BLaER1 (cell line): Measurements from ENCODE around the gene PMPCA.

Experiments
- H3K27ac ChIP-seq: shearing (Covaris generic); formaldehyde crosslinking; 2 replicates; pipeline ENCODE4 v1.8.1; 2022
- H3K27me3 ChIP-seq: shearing (Covaris generic); formaldehyde crosslinking; 2 replicates; pipeline ENCODE4 v1.8.1; 2022
- H3K36me3 ChIP-seq: shearing (Covaris generic); formaldehyde crosslinking; 2 replicates; pipeline ENCODE4 v1.8.1; 2022
- H3K4me1 ChIP-seq: shearing (Covaris generic); formaldehyde crosslinking; 2 replicates; pipeline ENCODE4 v1.8.1; 2022
- H3K4me2 ChIP-seq: shearing (Covaris generic); formaldehyde crosslinking; 2 replicates; pipeline ENCODE4 v1.8.1; 2022
- H3K4me3 ChIP-seq: shearing (Covaris generic); formaldehyde crosslinking; 2 replicates; pipeline ENCODE4 v1.8.1; 2022
- H3K9ac ChIP-seq: shearing (Covaris generic); formaldehyde crosslinking; 2 replicates; pipeline ENCODE4 v1.8.1; 2022
- H3K9me3 ChIP-seq: shearing (Covaris generic); formaldehyde crosslinking; 2 replicates; pipeline ENCODE4 v1.8.1; 2022
- H4K20me1 ChIP-seq: shearing (Covaris generic); formaldehyde crosslinking; 2 replicates; pipeline ENCODE4 v1.8.1; 2022
- Cebpa-rat ChIP-seq: shearing (Covaris generic); IDR thresholded peaks from 2 replicates; pipeline ENCODE4 v1.8.1; 2022

PMPCA gene

DNA sequence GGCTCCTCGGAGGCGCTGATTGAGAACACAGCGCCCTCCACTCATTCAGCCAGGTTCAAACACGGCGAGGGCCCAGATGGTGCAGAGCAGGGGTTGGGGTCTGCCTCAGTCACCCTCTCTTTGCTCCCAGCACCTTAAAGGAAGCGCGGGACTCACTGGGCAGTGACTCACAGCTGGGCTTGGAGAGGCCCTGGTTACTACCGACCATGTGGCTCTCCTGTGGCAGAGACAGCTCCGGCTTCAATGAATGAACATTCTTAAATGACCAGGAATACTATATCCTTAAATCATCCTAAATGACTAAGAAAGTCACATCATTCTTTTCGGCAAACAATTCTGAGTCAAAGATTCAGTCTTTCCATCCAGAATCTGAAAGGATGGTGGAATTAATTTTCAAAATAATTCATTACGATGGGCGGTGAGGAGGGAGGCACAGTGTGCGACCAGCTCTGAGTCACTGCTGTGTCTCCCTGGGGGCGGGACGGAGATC lies 30.8 kb downstream of the PMPCA start:
- Histone ChIP-seq H3K4me1 (peaks cover 79% of the 10 kb centered on the region), H3K36me3 (peaks cover 47% of the 10 kb centered on the region), H3K4me2 (peak overlapping the region; percentile 96)

DNA sequence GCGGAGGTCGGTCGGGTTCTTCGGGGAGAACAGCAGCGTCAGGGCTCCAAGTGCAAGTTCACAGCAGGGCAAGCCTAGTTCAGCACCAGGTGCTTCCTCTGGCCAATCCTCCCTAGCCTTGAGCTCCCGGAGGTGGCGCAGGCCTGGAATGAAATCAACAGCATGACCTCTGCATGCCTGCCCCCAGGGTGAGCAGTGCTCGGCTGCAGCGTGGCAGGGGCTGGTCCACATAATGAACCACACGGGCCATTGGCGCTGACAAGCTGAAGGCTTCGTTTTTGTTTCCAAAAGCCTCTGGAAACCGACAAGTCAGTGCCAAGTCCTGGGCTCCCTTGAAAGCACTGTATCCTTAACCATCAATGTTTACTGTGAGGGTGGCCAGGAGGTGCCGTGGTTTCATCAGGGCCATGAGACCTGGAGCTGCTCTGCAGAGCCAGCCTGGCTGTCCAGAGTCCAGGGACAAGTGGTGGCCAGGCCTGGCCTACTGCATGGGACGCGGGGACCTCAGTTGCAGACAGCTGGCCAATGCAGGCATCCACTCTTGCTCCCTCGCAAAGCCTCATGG lies 31.3 kb downstream of the PMPCA start:
- H3K9me3 ChIP-seq = no peaks in the 10 kb centered on the region
- H4K20me1 ChIP-seq = peaks cover 91% of the 10 kb centered on the region
- peaks cover 79% of the 10 kb centered on the region for H3K4me1 ChIP-seq
- peak overlapping the region; percentile 76 for H3K27ac ChIP-seq
- H3K9ac ChIP-seq = peak overlapping the region; percentile 95; the same call in 1 of the 2 replicates
- H3K36me3 ChIP-seq = peaks cover 46% of the 10 kb centered on the region
- 0 out of 2 replicates have a peak overlapping the region, but pooled peaks have one; percentile 21 for H3K4me3 ChIP-seq
- peak overlapping the region; percentile 96 for H3K4me2 ChIP-seq
- H3K27me3 ChIP-seq = no peaks in the 10 kb centered on the region
- no peak for TF ChIP-seq Cebpa-rat

More for the DNA sequence above, 30.8 kb downstream of the PMPCA start:
- peak overlapping the region; percentile 95 for H3K9ac ChIP-seq
- no peaks in the 10 kb centered on the region for H3K9me3 ChIP-seq
- 0 out of 2 replicates have a peak overlapping the region, but pooled peaks have one; percentile 21 for H3K4me3 ChIP-seq
- peak overlapping the region; percentile 92 for H3K27ac ChIP-seq
- no peak for TF ChIP-seq Cebpa-rat
- H3K27me3 ChIP-seq = no peaks in the 10 kb centered on the region
- peaks cover 91% of the 10 kb centered on the region for H4K20me1 ChIP-seq

DNA sequence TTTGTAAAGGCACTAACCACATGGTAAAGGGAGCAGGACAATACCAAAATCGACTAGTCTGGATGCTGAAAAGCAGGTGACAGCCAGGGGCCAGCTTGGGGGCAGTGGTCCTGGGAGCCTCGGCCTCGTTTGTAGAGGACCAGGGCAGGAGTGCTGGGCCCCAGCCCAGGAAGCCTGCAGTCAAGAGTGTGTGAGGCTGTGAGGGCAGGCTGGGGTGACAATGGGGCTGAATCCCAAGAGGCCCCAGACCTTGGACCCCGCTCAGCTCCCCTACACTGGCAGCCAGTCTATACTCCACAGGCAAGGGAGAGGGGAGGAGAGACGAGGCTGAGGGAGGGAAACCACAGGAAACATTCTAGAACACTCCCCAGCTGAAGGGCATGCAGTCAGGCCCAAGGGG lies 31.8 kb downstream of the PMPCA start:
- Histone ChIP-seq H3K4me1 (peaks cover 79% of the 10 kb centered on the region), H3K9me3 (no peaks in the 10 kb centered on the region), H3K27me3 (no peaks in the 10 kb centered on the region), H3K27ac (peak overlapping the region; percentile 76), H3K4me2 (peak overlapping the region; percentile 96), H4K20me1 (peaks cover 91% of the 10 kb centered on the region), H3K36me3 (peaks cover 43% of the 10 kb centered on the region), H3K9ac (peak overlapping the region; percentile 56; the same call in 1 of the 2 replicates), H3K4me3 (0 out of 2 replicates have a peak overlapping the region, but pooled peaks have one; percentile 12)
- TF ChIP-seq Cebpa-rat = no peak

DNA sequence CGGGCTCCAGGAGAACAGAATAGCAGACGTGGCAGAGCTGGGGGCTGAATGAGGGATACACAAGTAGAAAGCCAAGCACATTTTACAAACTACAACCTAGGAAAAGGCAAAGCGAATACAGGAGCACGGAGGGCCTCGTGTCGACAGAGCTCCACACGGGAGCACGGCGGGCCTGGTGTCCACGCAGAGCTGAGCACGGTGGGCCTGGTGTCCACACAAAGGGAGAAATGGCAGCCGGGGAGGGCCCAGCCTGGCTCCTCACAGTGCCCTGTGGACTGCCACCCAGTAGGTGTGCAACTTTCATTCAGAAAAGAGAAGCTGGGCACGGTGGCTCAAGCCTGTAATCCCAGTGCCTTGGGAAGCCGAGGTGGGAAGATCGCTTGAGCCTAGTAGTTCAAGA lies 32.6 kb downstream of the PMPCA start:
- H3K27ac ChIP-seq = peak overlapping the region; percentile 76
- H3K27me3 ChIP-seq = no peaks in the 10 kb centered on the region
- no peak overlapping the region for H3K4me3 ChIP-seq
- H4K20me1 ChIP-seq = peaks cover 91% of the 10 kb centered on the region
- H3K4me2 ChIP-seq = peak overlapping the region; percentile 96
- H3K4me1 ChIP-seq = peaks cover 79% of the 10 kb centered on the region
- no peaks in the 10 kb centered on the region for H3K9me3 ChIP-seq
- no peak for TF ChIP-seq Cebpa-rat
- peaks cover 50% of the 10 kb centered on the region for H3K36me3 ChIP-seq
- 0 out of 2 replicates have a peak overlapping the region, but pooled peaks have one; percentile 56 for H3K9ac ChIP-seq

DNA sequence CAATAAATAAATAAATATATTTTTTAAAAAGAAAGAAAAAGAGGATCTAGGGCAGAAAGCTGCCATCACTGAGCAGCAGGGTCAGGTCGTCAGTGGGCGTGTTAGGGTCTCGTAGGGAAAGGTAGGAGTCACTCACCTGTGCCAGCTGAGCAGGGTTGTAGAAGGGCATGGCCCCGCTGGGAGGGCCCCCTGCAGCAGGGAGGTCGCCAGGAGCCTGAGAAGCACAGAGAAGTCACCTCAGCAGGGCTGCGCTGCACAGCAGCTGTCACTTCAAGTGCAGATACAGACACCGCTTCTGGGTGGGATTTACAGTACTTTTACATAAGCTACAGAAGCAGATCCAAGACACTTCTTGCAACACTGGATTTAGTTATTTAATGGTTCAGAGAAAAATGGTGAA lies 33.2 kb downstream of the PMPCA start:
- Histone ChIP-seq H3K27ac (no peak overlapping the region), H3K9me3 (no peaks in the 10 kb centered on the region), H3K9ac (no peak overlapping the region), H3K4me2 (no peak overlapping the region), H3K36me3 (peaks cover 56% of the 10 kb centered on the region), H3K27me3 (no peaks in the 10 kb centered on the region), H3K4me3 (no peak overlapping the region), H3K4me1 (peaks cover 81% of the 10 kb centered on the region), H4K20me1 (peaks cover 91% of the 10 kb centered on the region)
- no peak for TF ChIP-seq Cebpa-rat

DNA sequence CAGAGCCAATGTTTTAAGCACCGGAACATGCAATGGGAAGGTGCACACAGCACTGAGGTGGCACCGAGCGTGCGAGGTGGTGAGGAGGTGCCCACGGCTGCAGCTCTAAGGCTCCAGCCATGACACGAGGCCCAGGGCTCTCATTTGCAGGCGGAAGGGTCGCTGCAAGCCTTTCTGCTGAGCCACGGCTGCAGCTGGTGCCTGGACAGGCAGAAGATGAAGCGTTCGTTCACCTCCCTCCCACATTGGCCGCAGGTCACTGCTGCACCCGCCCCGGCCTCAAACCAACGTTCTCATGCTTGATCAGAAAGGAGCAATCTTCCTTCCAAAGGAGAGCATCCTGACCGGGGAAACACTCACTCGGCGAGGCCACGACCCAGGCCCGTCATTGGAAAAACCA lies 33.6 kb downstream of the PMPCA start:
- H3K27me3 ChIP-seq = no peaks in the 10 kb centered on the region
- no peaks in the 10 kb centered on the region for H3K9me3 ChIP-seq
- H3K4me2 ChIP-seq = no peak overlapping the region
- no peak for TF ChIP-seq Cebpa-rat
- H3K9ac ChIP-seq = no peak overlapping the region
- H3K4me1 ChIP-seq = peaks cover 85% of the 10 kb centered on the region
- H4K20me1 ChIP-seq = peaks cover 91% of the 10 kb centered on the region
- no peak overlapping the region for H3K4me3 ChIP-seq
- H3K36me3 ChIP-seq = peaks cover 60% of the 10 kb centered on the region
- H3K27ac ChIP-seq = no peak overlapping the region

DNA sequence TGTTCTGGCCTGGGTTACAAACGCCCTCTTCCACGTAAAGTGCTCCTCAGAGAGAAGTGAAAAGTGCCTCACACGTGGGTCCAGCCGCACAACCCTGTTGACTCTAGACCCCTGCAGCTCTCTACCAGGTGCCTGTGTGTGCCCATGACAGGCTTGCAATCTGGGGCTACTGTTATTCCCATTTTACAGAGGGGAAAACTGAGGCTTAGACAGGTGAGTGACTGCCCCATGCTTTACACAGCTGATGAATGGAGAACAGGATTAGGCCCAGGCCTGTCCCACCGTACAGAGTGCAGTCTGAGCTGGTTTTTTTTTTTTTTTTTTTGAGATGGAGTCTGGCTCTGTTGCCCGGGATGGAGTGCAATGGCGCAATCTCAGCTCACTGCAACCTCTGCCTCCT lies 35.3 kb downstream of the PMPCA start:
- TF ChIP-seq Cebpa-rat = no peak
- peaks cover 89% of the 10 kb centered on the region for H3K4me1 ChIP-seq
- peaks cover 77% of the 10 kb centered on the region for H3K36me3 ChIP-seq
- no peaks in the 10 kb centered on the region for H3K27me3 ChIP-seq
- H3K9me3 ChIP-seq = no peaks in the 10 kb centered on the region
- H3K9ac ChIP-seq = no peak overlapping the region
- peaks cover 98% of the 10 kb centered on the region for H4K20me1 ChIP-seq
- H3K27ac ChIP-seq = no peak overlapping the region
- peak overlapping the region; percentile 83; the same call in 1 of the 2 replicates for H3K4me2 ChIP-seq
- no peak overlapping the region for H3K4me3 ChIP-seq

DNA sequence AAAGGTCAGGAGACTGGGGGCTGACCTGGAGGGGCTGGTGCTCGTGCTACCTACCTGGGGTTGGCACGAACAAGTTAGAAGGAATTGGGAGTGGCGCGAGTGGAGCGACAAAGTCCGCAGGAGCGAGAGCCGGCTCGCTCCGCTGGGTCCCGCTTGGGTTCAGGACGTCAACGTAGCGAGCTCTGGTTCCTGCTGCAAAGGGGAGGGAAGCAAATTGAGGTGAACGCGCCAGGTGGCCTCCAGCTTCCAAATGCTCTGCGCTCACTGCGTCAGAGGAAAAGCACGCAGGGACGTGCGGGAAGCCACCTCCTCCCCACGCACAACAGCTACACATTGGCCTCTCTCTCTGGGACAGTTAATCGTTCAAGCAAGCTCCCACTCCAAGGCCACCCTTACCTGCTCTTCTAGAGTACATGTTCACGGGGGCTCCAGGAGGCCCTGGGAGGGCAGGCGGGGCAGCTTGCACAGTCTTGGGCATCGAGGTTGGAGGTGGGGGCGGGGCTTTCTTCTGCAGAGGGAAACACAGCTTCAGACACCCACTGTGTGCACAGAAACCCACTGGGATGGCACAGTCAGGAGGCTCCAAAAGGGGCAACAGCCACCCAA lies 36.8 kb downstream of the PMPCA start:
- H3K9ac ChIP-seq = peak overlapping the region; percentile 17; the same call in 1 of the 2 replicates
- peak overlapping the region; percentile 83 for H3K4me2 ChIP-seq
- TF ChIP-seq Cebpa-rat = no peak
- no peaks in the 10 kb centered on the region for H3K27me3 ChIP-seq
- H4K20me1 ChIP-seq = peaks cover 99% of the 10 kb centered on the region
- H3K4me3 ChIP-seq = peak overlapping the region; percentile 32; the same call in 1 of the 2 replicates
- H3K36me3 ChIP-seq = peaks cover 84% of the 10 kb centered on the region
- H3K9me3 ChIP-seq = no peaks in the 10 kb centered on the region
- peaks cover 89% of the 10 kb centered on the region for H3K4me1 ChIP-seq
- no peak overlapping the region for H3K27ac ChIP-seq

DNA sequence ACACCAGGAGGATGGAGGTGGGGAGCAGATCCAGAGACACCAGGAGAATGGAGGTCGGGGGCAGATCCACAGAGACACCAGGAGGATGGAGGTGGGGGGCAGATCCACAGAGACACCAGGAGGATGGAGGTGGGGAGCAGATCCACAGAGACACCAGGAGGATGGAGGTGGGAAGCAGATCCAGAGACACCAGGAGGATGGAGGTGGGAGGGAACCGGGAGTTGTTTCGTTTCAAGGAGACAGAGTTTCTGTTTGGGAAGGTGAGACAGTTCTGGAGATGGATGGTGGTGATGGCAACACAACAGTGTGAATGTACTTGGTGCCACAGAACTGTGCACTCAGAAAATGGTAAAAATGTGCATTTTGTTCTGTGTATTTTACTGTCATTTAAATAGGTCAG lies 38.2 kb downstream of the PMPCA start:
- Histone ChIP-seq H3K4me1 (peaks cover 89% of the 10 kb centered on the region), H3K9ac (no peak overlapping the region), H3K4me3 (no peak overlapping the region), H3K27me3 (no peaks in the 10 kb centered on the region), H3K36me3 (peaks cover 86% of the 10 kb centered on the region), H4K20me1 (peaks cover 99% of the 10 kb centered on the region), H3K9me3 (no peaks in the 10 kb centered on the region), H3K27ac (no peak overlapping the region), H3K4me2 (peak overlapping the region; percentile 83; the same call in 1 of the 2 replicates)
- no peak for TF ChIP-seq Cebpa-rat
